Measurements from ENCODE around the gene KCNT2.

- TF ChIP-seq, protein P1, sequence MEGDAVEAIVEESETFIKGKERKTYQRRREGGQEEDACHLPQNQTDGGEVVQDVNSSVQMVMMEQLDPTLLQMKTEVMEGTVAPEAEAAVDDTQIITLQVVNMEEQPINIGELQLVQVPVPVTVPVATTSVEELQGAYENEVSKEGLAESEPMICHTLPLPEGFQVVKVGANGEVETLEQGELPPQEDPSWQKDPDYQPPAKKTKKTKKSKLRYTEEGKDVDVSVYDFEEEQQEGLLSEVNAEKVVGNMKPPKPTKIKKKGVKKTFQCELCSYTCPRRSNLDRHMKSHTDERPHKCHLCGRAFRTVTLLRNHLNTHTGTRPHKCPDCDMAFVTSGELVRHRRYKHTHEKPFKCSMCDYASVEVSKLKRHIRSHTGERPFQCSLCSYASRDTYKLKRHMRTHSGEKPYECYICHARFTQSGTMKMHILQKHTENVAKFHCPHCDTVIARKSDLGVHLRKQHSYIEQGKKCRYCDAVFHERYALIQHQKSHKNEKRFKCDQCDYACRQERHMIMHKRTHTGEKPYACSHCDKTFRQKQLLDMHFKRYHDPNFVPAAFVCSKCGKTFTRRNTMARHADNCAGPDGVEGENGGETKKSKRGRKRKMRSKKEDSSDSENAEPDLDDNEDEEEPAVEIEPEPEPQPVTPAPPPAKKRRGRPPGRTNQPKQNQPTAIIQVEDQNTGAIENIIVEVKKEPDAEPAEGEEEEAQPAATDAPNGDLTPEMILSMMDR (conservative IDR thresholded peaks at IDR 0.05; ENCODE audit: low read length), result no peak
- TF ChIP-seq EZH2phosphoT487 (IDR thresholded peaks at IDR 0.05; ENCODE audit: borderline replicate concordance, low read depth, low read length), result no peak
These were observed 113.5 kb downstream of the KCNT2 start for GRCh38 chr1:196494766-196495165.
